Urothelium cell line (cell line): Measurements from ENCODE around the gene SEC11A.

Experiments
- DNase-seq: peaks from one replicate; pipeline ENCODE4 v3.0.0; 2011; ENCODE audit warnings: low spot score, mixed read lengths
- FAIRE-seq: peaks from 2 replicates; lab custom pipeline; 2011; peaks lifted over from hg19 to GRCh38; lab: Jason Lieb, UNC

SEC11A gene

GRCh38 chr15:84685304-84685703 is 30.6 kb downstream of the SEC11A start:
- DNase-seq (peak; percentile 23), FAIRE-seq (no peak)

- FAIRE-seq: no peak
- DNase-seq: no peak
Measured at GRCh38 chr15:84684092-84684491, 31.8 kb downstream of the SEC11A start.

GRCh38 chr15:84681831-84682230 is 34.1 kb downstream of the SEC11A start:
- FAIRE-seq (no peak), DNase-seq (no peak)

GRCh38 chr15:84671211-84671610 is 44.7 kb downstream of the SEC11A start:
- FAIRE-seq (no peak), DNase-seq (no peak)

- FAIRE-seq (no peak), DNase-seq (no peak)
Measured at GRCh38 chr15:84669726-84670125, 46.2 kb downstream of the SEC11A start.

GRCh38 chr15:84668221-84668982 is 47.5 kb downstream of the SEC11A start:
- no peak for DNase-seq
- no peak for FAIRE-seq

GRCh38 chr15:84666373-84666772 is 49.6 kb downstream of the SEC11A start:
- FAIRE-seq (no peak), DNase-seq (no peak)

- no peak for FAIRE-seq
- DNase-seq: no peak
Measured at GRCh38 chr15:84661001-84661400, 54.9 kb downstream of the SEC11A start.

- DNase-seq: no peak
- FAIRE-seq: no peak
Measured at GRCh38 chr15:84659904-84660781, 55.8 kb downstream of the SEC11A start.

- FAIRE-seq: no peak
- DNase-seq: no peak
Measured at GRCh38 chr15:84658788-84659411, 57.0 kb downstream of the SEC11A start.

GRCh38 chr15:84658080-84658787 is 57.7 kb downstream of the SEC11A start, which contains the start of gene NMB:
TSS of gene NMB (minus strand) at chr15:84658199. CDS start at chr15:84658152, 47 bp downstream.
- FAIRE-seq: no peak
- peak; percentile 63 for DNase-seq

GRCh38 chr15:84657748-84658079 is 58.2 kb downstream of the SEC11A start:
- FAIRE-seq (no peak), DNase-seq (no peak)

GRCh38 chr15:84656972-84657371 is 59.0 kb downstream of the SEC11A start:
- no peak for FAIRE-seq
- DNase-seq: no peak

GRCh38 chr15:84654689-84655453 is 61.1 kb downstream of the SEC11A start:
- DNase-seq: peak; percentile 84
- FAIRE-seq: no peak

GRCh38 chr15:84653910-84654688 is 61.8 kb downstream of the SEC11A start, which contains the start of gene WDR73:
TSS of gene WDR73 (minus strand) at chr15:84654283. CDS start at chr15:84654274, 9 bp downstream.
- DNase-seq: peak; percentile 96

GRCh38 chr15:84653584-84653909 is 62.4 kb downstream of the SEC11A start:
- no peak for FAIRE-seq

More at GRCh38 chr15:84653910-84654688, 61.8 kb downstream of the SEC11A start, which contains the start of gene WDR73:
- no peak for FAIRE-seq

GRCh38 chr15:84649706-84650105 is 66.2 kb downstream of the SEC11A start:
- DNase-seq: no peak
- FAIRE-seq: no peak

More at GRCh38 chr15:84653584-84653909, 62.4 kb downstream of the SEC11A start:
- DNase-seq: no peak

- FAIRE-seq: no peak
Measured at GRCh38 chr15:84648539-84648938, 67.4 kb downstream of the SEC11A start.

GRCh38 chr15:84647726-84648125 is 68.2 kb downstream of the SEC11A start:
- DNase-seq (no peak), FAIRE-seq (no peak)

More at GRCh38 chr15:84648539-84648938, 67.4 kb downstream of the SEC11A start:
- DNase-seq: no peak
